ENCODE results near the gene KIF5A.

DNA sequence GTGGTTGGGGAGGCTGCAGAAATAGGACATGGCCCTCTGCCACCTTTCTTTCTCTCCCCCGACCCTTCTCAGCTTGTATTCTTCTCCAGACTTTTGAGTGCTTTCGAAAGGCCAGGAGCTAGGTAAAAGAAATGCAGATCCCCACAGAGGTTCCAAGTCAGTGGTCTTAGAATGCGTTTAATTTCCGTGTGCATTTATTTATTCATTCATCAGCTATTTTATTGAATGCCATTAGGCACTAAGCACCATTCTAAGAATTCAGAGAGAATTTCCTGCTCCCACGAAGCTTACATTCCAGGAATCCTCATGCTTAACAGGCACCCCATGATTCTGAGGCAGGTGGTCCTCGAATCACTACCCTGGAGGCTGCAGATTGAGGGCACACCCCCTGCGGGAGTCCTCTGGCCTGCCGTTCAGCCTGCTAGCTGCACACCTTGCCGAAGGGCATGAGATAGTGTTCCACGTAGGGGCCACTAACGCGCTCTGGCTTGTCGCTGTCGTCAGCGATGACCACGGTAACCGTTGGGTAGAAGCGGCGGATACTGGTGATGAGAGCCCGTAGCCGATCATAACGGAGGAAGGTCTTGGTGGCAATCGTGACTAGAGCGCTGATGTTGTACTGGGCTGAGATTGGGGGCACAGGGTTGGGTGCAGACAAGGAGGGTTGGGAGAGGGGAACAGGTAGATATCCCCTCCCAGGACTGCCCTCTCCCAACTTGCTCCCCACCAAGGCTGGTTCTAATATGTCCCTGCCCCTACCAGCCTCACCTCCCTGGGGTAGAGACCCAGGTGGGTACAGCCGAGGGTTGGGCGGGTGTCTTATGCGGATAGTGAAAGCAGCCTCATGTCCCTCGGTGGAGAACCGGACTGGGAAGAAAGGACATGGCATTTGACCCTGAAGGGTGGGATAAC lies 78.7 kb downstream of the KIF5A start:
- TF ChIP-seq RARB (CRISPR knock-in tag; IDR thresholded peaks at IDR 0.05) (no peak), ISL1 (CRISPR knock-in tag; IDR thresholded peaks at IDR 0.05) (no peak), ZFP3 (CRISPR knock-in tag; IDR thresholded peaks at IDR 0.05) (no peak)

Data from SK-N-SH treated with all-trans-retinoic acid at 6 μM for 48 hours (cell line).